Upper lobe of left lung (tissue), 6 donors: Measurements from ENCODE around the gene DGKI. TPM values are rescaled to one million over a fixed set of nuclear protein-coding genes. Genes with fewer than 3 reads are reported as not detected.

Experiments
- ATAC-seq, 2 donors: fragments of 200-7000 bp; cut with Tn5 transposase; one replicate each; pipeline ENCODE4 v1.9.1; 2022; ENCODE audit warnings: mild to moderate bottlenecking in 2 of 2, moderate library complexity in 2 of 2; ENCODE audit not compliant: low FRiP score in 2 of 2
- DNase-seq, 2 donors: peaks; one replicate each; pipeline ENCODE4 v3.0.0-alpha.2; 2019 to 2020
- H3K27ac ChIP-seq, 4 donors: fragments of 200-600 bp; sonication (generic); one replicate each; pipeline ENCODE4 v1.5.1; 2016 to 2019
- H3K27me3 ChIP-seq, 4 donors: fragments of 200-600 bp; sonication (generic); one replicate each; pipeline ENCODE4 v1.5.1; 2017 to 2019
- H3K36me3 ChIP-seq, 4 donors: fragments of 200-600 bp; sonication (generic); one replicate each; pipeline ENCODE4 v1.5.1; 2016 to 2019
- H3K4me1 ChIP-seq, 4 donors: fragments of 200-600 bp; sonication (generic); one replicate each; pipeline ENCODE4 v1.5.1; 2018 to 2019
- H3K4me3 ChIP-seq, 4 donors: fragments of 200-600 bp; sonication (generic); one replicate each; pipeline ENCODE4 v1.5.1; 2017 to 2019; ENCODE audit warnings: mild to moderate bottlenecking in 2 of 4, moderate library complexity in 1 of 4
- H3K9me3 ChIP-seq, 4 donors: fragments of 200-600 bp; sonication (generic); one replicate each; pipeline ENCODE4 v1.5.1; 2018 to 2019
- CTCF ChIP-seq, 6 experiments: fragments of 450-650 bp in 4 of 6; fragments of 200-600 bp in 2 of 6; sonication (generic) in 2 of 6; IDR thresholded peaks; one replicate each; pipeline ENCODE4 v1.5.1; 2016 to 2019; ENCODE audit warnings: antibody characterized with exemption in 6 of 6
- EP300 ChIP-seq, 4 donors: sonication (generic); formaldehyde crosslinking; IDR thresholded peaks; one replicate each; pipeline ENCODE4 v1.5.1; 2017; ENCODE audit warnings: antibody characterized with exemption in 4 of 4, control low read depth in 2 of 4
- POLR2A ChIP-seq, 4 donors: fragments of 450-650 bp; IDR thresholded peaks; one replicate each; pipeline ENCODE4 v1.5.1; 2016 to 2017; ENCODE audit warnings: antibody characterized with exemption in 4 of 4, mild to moderate bottlenecking in 2 of 4
- POLR2AphosphoS5 ChIP-seq, 2 donors: sonication (generic); formaldehyde crosslinking; IDR thresholded peaks; one replicate each; pipeline ENCODE4 v1.5.1; 2017; ENCODE audit warnings: antibody characterized with exemption in 2 of 2
- WGBS, 2 donors: methylation state at CpG; one replicate each; pipeline ENCODE4 v1.1.5; 2017 to 2018; 5-methylcytosine and 5-hydroxymethylcytosine counted together
- total RNA-seq, 6 donors: library from RNA; depleted of rRNA in 4 of 6; stranded (reverse); fragments of >200 nt in 4 of 6; gene quantifications; one replicate each; pipeline versions ENCODE4 v1.1.0 to v1.2.1, GENCODE V29; 2016 to 2021
- donor health status: DM: no; HTN: no; CAD: no; lungs with moderate emphysema.
- donor health status: DM: no; HTN: yes; CAD: no; lungs with severe emphysema.

Gene DGKI
- total RNA-seq, 6 donors from 2014 or later = under 0.01 to 4.5 (median 0.34) TPM; not detected in 1

DNA sequence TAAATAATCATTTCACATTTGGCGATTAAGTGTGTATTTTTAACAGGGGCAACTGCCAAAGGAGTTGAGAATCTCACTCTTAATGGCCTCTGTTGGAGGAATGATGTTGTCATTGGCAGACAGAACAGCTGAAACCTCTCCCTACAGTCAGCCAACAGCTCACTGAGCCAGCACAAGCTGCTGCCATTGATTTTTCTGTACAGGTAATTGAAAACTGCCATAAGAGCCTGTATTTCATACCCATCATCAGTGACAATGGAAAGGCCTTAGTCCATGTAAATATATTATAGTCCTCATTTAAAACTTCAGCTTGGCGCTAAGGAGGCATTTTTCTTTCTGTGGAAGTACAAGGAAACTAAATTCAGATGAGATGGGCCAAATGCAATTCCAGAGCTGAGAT is 475.2 kb downstream of the DGKI start:
- Histone ChIP-seq H3K4me3 (no peak overlapping the region), H3K27ac (no peak overlapping the region), H3K27me3 (no peaks in the 10 kb centered on the region), H3K4me1 (no peaks in the 10 kb centered on the region), H3K36me3 (no peaks in the 10 kb centered on the region), H3K9me3 (no peaks in the 10 kb centered on the region)
- DNase-seq (no peak), ATAC-seq (no peak)
- WGBS, 2 donors = 73 to 76% methylated on average over 2 of the region's 2 CpGs
- no peak for TF ChIP-seq CTCF (IDR thresholded peaks at IDR 0.05)
- TF ChIP-seq EP300 (IDR thresholded peaks at IDR 0.05) = no peak
- TF ChIP-seq POLR2A (IDR thresholded peaks at IDR 0.05) = no peak
- TF ChIP-seq POLR2AphosphoS5 (IDR thresholded peaks at IDR 0.05) = no peak

GRCh38 chr7:137366995-137367394 is 479.8 kb downstream of the DGKI start:
- no peak for ATAC-seq
- DNase-seq = no peak
- 88% methylated on average over 5 of the region's 5 CpGs for WGBS, 2 donors
- no peak for TF ChIP-seq CTCF (IDR thresholded peaks at IDR 0.05)
- no peak for TF ChIP-seq EP300 (IDR thresholded peaks at IDR 0.05)
- no peak for TF ChIP-seq POLR2A (IDR thresholded peaks at IDR 0.05)
- no peak for TF ChIP-seq POLR2AphosphoS5 (IDR thresholded peaks at IDR 0.05)
- Histone ChIP-seq H3K36me3 (no peaks in the 10 kb centered on the region), H3K4me3 (no peak overlapping the region), H3K27me3 (no peaks in the 10 kb centered on the region), H3K9me3 (no peaks in the 10 kb centered on the region), H3K27ac (no peak overlapping the region), H3K4me1 (no peaks in the 10 kb centered on the region)

DNA sequence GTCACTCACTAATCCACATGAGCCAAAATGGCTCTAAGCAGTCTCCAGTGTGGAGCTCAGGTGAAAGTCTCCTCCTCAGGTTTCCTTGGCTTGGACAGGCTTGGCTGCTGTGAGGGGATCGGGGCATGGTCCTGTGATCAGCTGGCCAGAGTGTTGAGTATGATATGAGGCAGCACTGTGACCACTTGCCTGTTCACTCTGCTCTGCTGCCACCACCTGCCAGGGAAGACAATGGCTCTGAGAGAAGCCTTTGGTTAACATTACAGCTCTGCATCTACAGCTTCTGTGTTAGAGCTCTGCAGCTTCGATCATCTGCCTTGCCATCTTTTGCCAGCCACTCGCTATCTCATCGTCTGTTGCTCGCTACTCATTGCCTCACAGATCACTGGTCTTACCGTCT is 483.1 kb downstream of the DGKI start:
- no peak for TF ChIP-seq POLR2A (IDR thresholded peaks at IDR 0.05)
- no peak for TF ChIP-seq CTCF (IDR thresholded peaks at IDR 0.05)
- TF ChIP-seq POLR2AphosphoS5 (IDR thresholded peaks at IDR 0.05) = no peak
- TF ChIP-seq EP300 (IDR thresholded peaks at IDR 0.05) = no peak
- H3K4me1 ChIP-seq = no peaks in the 10 kb centered on the region
- WGBS, 2 donors = 91 to 94% methylated on average over 6 of the region's 6 CpGs
- no peak for DNase-seq
- H3K36me3 ChIP-seq = no peaks in the 10 kb centered on the region
- H3K27ac ChIP-seq = no peak overlapping the region
- ATAC-seq = no peak
- H3K4me3 ChIP-seq = no peak overlapping the region
- peaks cover 0 to 4% (median 0%) of the 10 kb centered on the region in 4 donors for H3K9me3 ChIP-seq
- H3K27me3 ChIP-seq = no peaks in the 10 kb centered on the region

- no peaks in the 10 kb centered on the region for H3K36me3 ChIP-seq
- H3K27ac ChIP-seq = no peak overlapping the region
- H3K4me3 ChIP-seq = no peak overlapping the region
- no peak for TF ChIP-seq EP300 (IDR thresholded peaks at IDR 0.05)
- no peak for TF ChIP-seq POLR2AphosphoS5 (IDR thresholded peaks at IDR 0.05)
- TF ChIP-seq POLR2A (IDR thresholded peaks at IDR 0.05) = no peak
- TF ChIP-seq CTCF (IDR thresholded peaks at IDR 0.05) = no peak
- H3K4me1 ChIP-seq = no peaks in the 10 kb centered on the region
- no peak for DNase-seq
- no peak for ATAC-seq
- H3K27me3 ChIP-seq = no peaks in the 10 kb centered on the region
- H3K9me3 ChIP-seq = peaks cover 0 to 4% (median 0%) of the 10 kb centered on the region in 4 donors
- WGBS, 2 donors = 37 to 42% methylated on average over 1 of the region's 1 CpG
Observed at GRCh38 chr7:137360087-137360679, 486.6 kb downstream of the DGKI start.

DNA sequence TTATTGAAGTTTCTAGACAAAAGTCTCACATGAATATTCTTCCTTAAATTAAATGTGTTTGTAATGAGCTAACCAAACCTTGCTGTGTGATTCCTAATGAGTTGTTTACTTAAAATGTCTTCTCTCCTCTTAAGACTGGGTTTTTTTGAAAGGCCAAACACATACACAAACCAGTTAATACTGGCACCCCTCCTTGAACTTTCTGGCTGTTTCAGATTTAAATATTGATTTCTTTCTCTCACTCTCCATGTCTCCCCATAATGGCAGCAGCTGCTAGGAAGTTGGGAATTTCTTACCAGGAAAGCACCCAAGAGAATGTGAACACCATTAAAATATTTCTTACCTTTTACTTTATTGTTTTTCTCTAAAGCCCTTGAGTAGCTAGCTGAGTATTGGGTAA is 491.8 kb downstream of the DGKI start:
- no peak overlapping the region for H3K4me3 ChIP-seq
- H3K4me1 ChIP-seq = no peaks in the 10 kb centered on the region
- DNase-seq (no peak), ATAC-seq (no peak)
- TF ChIP-seq POLR2AphosphoS5 (IDR thresholded peaks at IDR 0.05) (no peak), POLR2A (IDR thresholded peaks at IDR 0.05) (no peak), CTCF (IDR thresholded peaks at IDR 0.05) (no peak), EP300 (IDR thresholded peaks at IDR 0.05) (no peak)
- no peaks in the 10 kb centered on the region for H3K36me3 ChIP-seq
- H3K9me3 ChIP-seq = no peaks in the 10 kb centered on the region
- H3K27me3 ChIP-seq = no peaks in the 10 kb centered on the region
- H3K27ac ChIP-seq = no peak overlapping the region
